ENCODE data around the gene RMRP. TPM values are rescaled to one million over a fixed set of nuclear protein-coding genes. Genes with fewer than 3 reads are reported as not detected.

Gene RMRP
- total and polyA plus RNA-seq, 10 of the 15 experiments (the other 5 are each of a cell fraction or from before 2014, with no cell fraction given): 12.0 to 42,450 (median 6,418) TPM; not detected in 4

DNA sequence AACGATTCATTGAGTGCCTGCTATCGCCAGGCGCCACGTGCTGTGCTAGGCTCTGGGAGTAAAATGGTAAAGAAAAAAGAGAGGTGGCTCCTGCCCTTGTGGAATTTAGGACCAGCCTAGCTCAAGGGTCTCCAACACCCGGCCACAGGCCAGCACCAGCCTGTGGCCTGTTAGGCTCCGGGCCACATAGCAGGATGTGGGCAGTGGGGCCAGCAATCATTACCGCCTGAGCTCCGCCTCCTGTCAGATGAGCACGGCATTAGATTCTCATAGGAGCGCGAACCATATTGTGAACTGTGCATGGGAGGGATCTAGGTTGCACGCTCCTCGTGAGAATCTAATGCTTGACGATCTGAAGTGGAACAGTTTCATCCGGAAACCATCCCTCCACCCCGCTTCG, 1.5 kb downstream of the RMRP start:
- no peak for ATAC-seq

More for the DNA sequence above, 1.5 kb downstream of the RMRP start:
- no peak for FAIRE-seq
- Histone ChIP-seq H4K20me1 (ENCODE audit: control insufficient read depth, insufficient read depth) (no peaks in the 10 kb centered on the region), H3K27ac (ENCODE audit: control insufficient read depth, insufficient read depth) (no peak overlapping the region), H3K36me3 (ENCODE audit: control insufficient read depth in 2 of 2, insufficient read depth in 2 of 2, low read length in 1 of 2) (peaks cover 3 to 6% of the 10 kb centered on the region in 2 experiments; a peak in 2 of 4 replicates), H3K4me2 (ENCODE audit: control insufficient read depth, insufficient read depth) (no peak overlapping the region), H3K27me3 (replicated peaks in 1 of 2; ENCODE audit: control insufficient read depth in 2 of 2, insufficient read depth in 2 of 2, low read length in 1 of 2) (no peaks in the 10 kb centered on the region), H2AFZ (ENCODE audit: control insufficient read depth, low read depth, low read length) (no peak overlapping the region), H3K4me1 (ENCODE audit: control insufficient read depth, insufficient read depth, low read length) (peaks cover 23% of the 10 kb centered on the region), H3K79me2 (ENCODE audit: control insufficient read depth, insufficient read depth, low read length) (peaks cover 21% of the 10 kb centered on the region), H3K9ac (ENCODE audit: control insufficient read depth, insufficient read depth, low read length) (no peak overlapping the region), H3K4me3 (no peak overlapping the region), H3K9me3 (replicated peaks; ENCODE audit: control insufficient read depth, insufficient read depth, low read length) (no peaks in the 10 kb centered on the region)
- TF ChIP-seq, protein P1, sequence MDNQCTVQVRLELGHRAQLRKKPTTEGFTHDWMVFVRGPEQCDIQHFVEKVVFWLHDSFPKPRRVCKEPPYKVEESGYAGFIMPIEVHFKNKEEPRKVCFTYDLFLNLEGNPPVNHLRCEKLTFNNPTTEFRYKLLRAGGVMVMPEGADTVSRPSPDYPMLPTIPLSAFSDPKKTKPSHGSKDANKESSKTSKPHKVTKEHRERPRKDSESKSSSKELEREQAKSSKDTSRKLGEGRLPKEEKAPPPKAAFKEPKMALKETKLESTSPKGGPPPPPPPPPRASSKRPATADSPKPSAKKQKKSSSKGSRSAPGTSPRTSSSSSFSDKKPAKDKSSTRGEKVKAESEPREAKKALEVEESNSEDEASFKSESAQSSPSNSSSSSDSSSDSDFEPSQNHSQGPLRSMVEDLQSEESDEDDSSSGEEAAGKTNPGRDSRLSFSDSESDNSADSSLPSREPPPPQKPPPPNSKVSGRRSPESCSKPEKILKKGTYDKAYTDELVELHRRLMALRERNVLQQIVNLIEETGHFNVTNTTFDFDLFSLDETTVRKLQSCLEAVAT (IDR thresholded peaks at IDR 0.05): 0 out of 2 replicates have a peak, but pooled peaks have one; percentile 27
- no peak for TF ChIP-seq SMAD1 (IDR thresholded peaks at IDR 0.05; ENCODE audit: low read depth, partially characterized antibody)
- no peak for TF ChIP-seq MYB (IDR thresholded peaks at IDR 0.05; ENCODE audit: borderline replicate concordance, low read depth, low read length)
- no peak for TF ChIP-seq RCOR1 (conservative IDR thresholded peaks at IDR 0.05; ENCODE audit: low read depth, low read length)
- TF ChIP-seq SRF (IDR thresholded peaks at IDR 0.05; ENCODE audit: low read depth in 2 of 2, low read length in 2 of 2): no peak
- TF ChIP-seq BMI1 (IDR thresholded peaks at IDR 0.05; ENCODE audit: borderline replicate concordance): no peak
- TF ChIP-seq NR2C2 (IDR thresholded peaks at IDR 0.05; ENCODE audit: borderline replicate concordance, control insufficient read depth, insufficient read length, low read depth): no peak
- intact Hi-C loops (cut with micrococcal nuclease; ENCODE audit: unreplicated experiment) (loop anchor here (10.0 kb wide), 1 partner anchor 168 kb away; the partner anchor contains the start of genes FAM221B and TMEM8B), in situ Hi-C loops (cut with MboI) (no loop called here)
- RAD21 ChIA-PET (ENCODE audit: unreplicated experiment): interaction anchor here (1.1 to 4.3 kb wide), 6 partner anchors 8 to 92 kb away, joined by 3 to 60 read pairs (median 6); partner anchors contain the start of genes GBA2, RGP1, TESK1 and TLN1
- WGBS (ENCODE audit: insufficient coverage, insufficient replicate concordance, low lambda C conversion rate, missing lambda C conversion rate): 79% methylated on average over 17 of the region's 17 CpGs
- DNase-seq (ENCODE audit: low read depth, low spot score): no peak
- CTCF ChIA-PET: interaction anchor here (0.6 to 13.5 kb wide), 10 partner anchors 9 to 123 kb away, joined by 3 to 227 read pairs (median 10); partner anchors contain the start of genes ARHGEF39, CREB3, TESK1 and TLN1
- SMC1A ChIA-PET (ENCODE audit: uncharacterized antibody, unreplicated experiment): interaction anchor here (6.7 to 12.5 kb wide), 2 partner anchors 9 to 73 kb away, joined by 114 to 145 read pairs; partner anchors contain the start of genes CREB3, SIT1 and TLN1
- no TSS peak for BruUV-seq (replicated peaks)
- POLR2A ChIA-PET: interaction anchor here (1.5 to 10.9 kb wide), 6 partner anchors 8 to 73 kb away, joined by 5 to 163 read pairs (median 18); partner anchors contain the start of genes ARHGEF39, CD72, CREB3 and SIT1
